GM23338 (cell line): ENCODE results near the gene HOXD9. TPM values are rescaled to one million over a fixed set of nuclear protein-coding genes. Genes with fewer than 3 reads are reported as not detected.

ENCODE experiments used
- ATAC-seq: fragments of 200-7000 bp; cut with Tn5 transposase; 3 replicates; pipeline ENCODE4 v1.9.1; 2020
- DNase-seq: peaks from one replicate; pipeline ENCODE4 v3.0.0-alpha.2; 2015; ENCODE audit warnings: low spot score
- H2AFZ ChIP-seq: fragments of 200-600 bp; sonication (generic); 2 replicates; pipeline ENCODE4 v1.8.0; 2016; ENCODE audit warnings: antibody characterized with exemption, mild to moderate bottlenecking, moderate library complexity
- H3F3A ChIP-seq: fragments of 200-600 bp; sonication (generic); replicated peaks from 2 replicates; pipeline ENCODE4 v1.8.0; 2017; ENCODE audit warnings: antibody characterized with exemption, mixed run types, low read depth
- H3K27ac ChIP-seq: fragments of 200-600 bp; sonication (generic); 2 replicates; pipeline ENCODE4 v1.6.1; 2016; ENCODE audit warnings: low read depth
- H3K27me3 ChIP-seq: fragments of 200-600 bp; sonication (generic); 2 replicates; pipeline ENCODE4 v1.8.0; 2016; ENCODE audit warnings: mild to moderate bottlenecking, mixed run types, moderate library complexity; ENCODE audit not compliant: insufficient read depth
- H3K36me3 ChIP-seq: fragments of 200-600 bp; sonication (generic); 2 replicates; pipeline ENCODE4 v1.8.0; 2016; ENCODE audit warnings: mild to moderate bottlenecking; ENCODE audit not compliant: insufficient read depth
- H3K4me1 ChIP-seq: fragments of 200-600 bp; sonication (generic); 2 replicates; pipeline ENCODE4 v1.8.0; 2016; ENCODE audit warnings: mild to moderate bottlenecking, moderate library complexity; ENCODE audit not compliant: insufficient read depth
- H3K4me2 ChIP-seq: fragments of 200-600 bp; sonication (generic); 2 replicates; pipeline ENCODE4 v1.7.1; 2017; ENCODE audit warnings: mixed run types
- H3K4me3 ChIP-seq: fragments of 200-600 bp; sonication (generic); 2 replicates; pipeline ENCODE4 v1.6.1; 2016; ENCODE audit warnings: mixed run types
- H3K79me2 ChIP-seq: fragments of 200-600 bp; sonication (generic); replicated peaks from 2 replicates; pipeline ENCODE4 v1.8.0; 2017; ENCODE audit warnings: mild to moderate bottlenecking; ENCODE audit not compliant: insufficient read depth
- H3K9me2 ChIP-seq: fragments of 200-600 bp; sonication (generic); 2 replicates; pipeline ENCODE4 v1.8.0; 2017; ENCODE audit not compliant: insufficient read depth
- H4K20me1 ChIP-seq: fragments of 200-600 bp; sonication (generic); replicated peaks from 2 replicates; pipeline ENCODE4 v1.8.0; 2017; ENCODE audit warnings: mild to moderate bottlenecking; ENCODE audit not compliant: insufficient read depth
- H3K27ac Mint-ChIP-seq: 2 replicates; pipeline ENCODE4 v1.8.0; 2020; ENCODE audit warnings: inconsistent platforms, mild to moderate bottlenecking, moderate library complexity, mixed read lengths
- H3K27me3 Mint-ChIP-seq: 3 replicates; pipeline ENCODE4 v1.8.0; 2022; ENCODE audit warnings: low read depth, mild to moderate bottlenecking, moderate library complexity, mixed read lengths, inconsistent platforms; ENCODE audit not compliant: insufficient read depth, poor library complexity
- H3K36me3 Mint-ChIP-seq: 3 replicates; pipeline ENCODE4 v1.8.0; 2021; ENCODE audit warnings: low read depth, mild to moderate bottlenecking, inconsistent platforms, moderate library complexity, mixed read lengths
- H3K4me1 Mint-ChIP-seq: 3 replicates; pipeline ENCODE4 v1.8.0; 2020; ENCODE audit warnings: mild to moderate bottlenecking, inconsistent platforms, mixed read lengths
- H3K4me3 Mint-ChIP-seq: 3 replicates; pipeline ENCODE4 v1.8.0; 2021; ENCODE audit warnings: moderate library complexity, mild to moderate bottlenecking, inconsistent platforms, mixed read lengths
- H3K9me3 Mint-ChIP-seq: 3 replicates; pipeline ENCODE4 v1.8.0; 2020; ENCODE audit warnings: moderate library complexity, mild to moderate bottlenecking, inconsistent platforms, mixed read lengths
- CREB1 ChIP-seq: fragments of 250-450 bp; sonication (Bioruptor Pico); IDR thresholded peaks from 2 replicates; pipeline ENCODE4 v1.5.0; 2020; ENCODE audit warnings: low read depth, mild to moderate bottlenecking, moderate library complexity
- EZH2 ChIP-seq: fragments of 200-600 bp; sonication (generic); IDR thresholded peaks from one replicate; pipeline ENCODE4 v1.8.0; 2017; ENCODE audit warnings: antibody characterized with exemption, mild to moderate bottlenecking, low read depth; ENCODE audit not compliant: unreplicated experiment
- ZNF331 ChIP-seq: fragments of 250-450 bp; sonication (Bioruptor Pico); IDR thresholded peaks from 2 replicates; pipeline ENCODE4 v1.5.0; 2020; ENCODE audit warnings: low read depth, mild to moderate bottlenecking, moderate library complexity
- polyA plus RNA-seq: library from polyadenylated mRNA; unstranded; fragments of >200 nt; fragmentation: Nextera tagmentation; extraction: Ambion mirVana; gene quantifications from 2 replicates; pipeline ENCODE4 v1.2.1, GENCODE V29; 2016
- total RNA-seq: library from RNA; depleted of rRNA; stranded (reverse); fragments of >200 nt; shearing (Covaris generic); gene quantifications from 2 replicates; pipeline ENCODE4 v1.2.3, GENCODE V29; 2014
- TF ChIP-seq, protein P1 (sequence below), 2 experiments: fragments of 200-600 bp in 1 of 2; sonication (generic) in 1 of 2; conservative IDR thresholded peaks; 2 replicates each; pipeline versions ENCODE4 v1.5.1 to v1.6.1; 2016 to 2017; ENCODE audit warnings: antibody characterized with exemption in 2 of 2, low read depth in 2 of 2, mild to moderate bottlenecking in 2 of 2, moderate library complexity in 1 of 2
- TF ChIP-seq, protein P2 (sequence below): IDR thresholded peaks from one replicate; pipeline ENCODE4 v1.6.1; 2018; ENCODE audit warnings: antibody characterized with exemption; ENCODE audit not compliant: unreplicated experiment

The HOXD9 gene
- total and polyA plus RNA-seq, 2 experiments from 2014 or later = not detected

DNA sequence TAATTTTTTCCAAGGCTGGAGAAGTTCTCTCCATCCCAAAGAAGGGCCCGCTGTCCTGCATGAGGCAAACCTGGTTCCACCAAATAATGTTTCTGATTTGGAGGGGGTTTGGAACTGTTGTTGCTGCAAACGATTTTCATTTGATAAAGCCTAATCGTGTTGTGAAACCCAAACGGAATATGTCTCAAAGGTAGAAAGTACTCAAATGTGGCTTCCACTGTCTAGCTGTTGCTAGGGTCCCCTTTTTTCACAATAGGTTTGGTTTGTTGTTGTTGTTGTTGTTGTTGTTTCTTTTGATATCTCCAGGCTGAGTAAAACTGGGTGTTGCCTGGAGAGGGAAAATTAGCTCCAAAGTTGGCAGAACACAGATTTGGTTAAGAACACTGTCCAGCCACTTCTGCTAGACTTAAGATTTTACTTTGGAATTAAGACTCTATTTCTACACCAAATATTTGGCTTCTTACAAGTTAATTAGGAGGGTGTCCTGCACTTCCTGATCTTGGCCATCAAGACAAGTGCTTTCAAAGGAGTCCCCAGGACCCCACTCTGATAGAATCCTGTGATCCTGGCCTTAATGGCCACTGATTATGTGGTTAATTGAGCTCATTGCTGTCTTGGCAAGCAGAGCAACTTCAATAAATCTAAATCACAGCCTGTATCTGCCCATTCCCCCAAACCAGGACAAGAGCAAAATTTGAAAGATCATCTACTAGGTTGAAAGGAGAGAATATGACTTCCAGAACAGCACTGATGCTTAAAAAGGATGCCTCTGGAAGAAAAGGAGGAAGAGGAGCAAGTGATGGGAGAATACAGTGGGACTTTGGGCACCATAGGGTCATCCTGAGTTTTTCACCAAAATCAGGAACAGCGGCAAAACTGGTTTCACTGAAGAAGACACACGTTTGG, 33.3 kb upstream of the HOXD9 start:
- Histone ChIP-seq H2AFZ (no peak overlapping the region), H4K20me1 (peaks cover 40% of the 10 kb centered on the region), H3K4me1 (peaks cover 46% of the 10 kb centered on the region), H3K4me2 (0 out of 2 replicates have a peak overlapping the region, but pooled peaks have one; percentile 81), H3F3A (peaks cover 51% of the 10 kb centered on the region), H3K27me3 (peaks cover 99% of the 10 kb centered on the region), H3K79me2 (no peaks in the 10 kb centered on the region), H3K27ac (no peak overlapping the region), H3K36me3 (no peaks in the 10 kb centered on the region), H3K4me3 (peak overlapping the region; percentile 50; the same call in 1 of the 2 replicates), H3K9me2 (no peaks in the 10 kb centered on the region)
- Mint-ChIP-seq H3K36me3 (no peaks in the 10 kb centered on the region; the same call in 2 of the 3 replicates), H3K27ac (no peak overlapping the region), H3K9me3 (peaks cover 7% of the 10 kb centered on the region; the same call in 2 of the 3 replicates), H3K4me1 (peaks cover 30% of the 10 kb centered on the region), H3K4me3 (no peak overlapping the region), H3K27me3 (peaks cover 95% of the 10 kb centered on the region)
- peak; percentile 85 for TF ChIP-seq EZH2
- no peak for TF ChIP-seq CREB1 (CRISPR knock-in tag)
- TF ChIP-seq, protein P1, sequence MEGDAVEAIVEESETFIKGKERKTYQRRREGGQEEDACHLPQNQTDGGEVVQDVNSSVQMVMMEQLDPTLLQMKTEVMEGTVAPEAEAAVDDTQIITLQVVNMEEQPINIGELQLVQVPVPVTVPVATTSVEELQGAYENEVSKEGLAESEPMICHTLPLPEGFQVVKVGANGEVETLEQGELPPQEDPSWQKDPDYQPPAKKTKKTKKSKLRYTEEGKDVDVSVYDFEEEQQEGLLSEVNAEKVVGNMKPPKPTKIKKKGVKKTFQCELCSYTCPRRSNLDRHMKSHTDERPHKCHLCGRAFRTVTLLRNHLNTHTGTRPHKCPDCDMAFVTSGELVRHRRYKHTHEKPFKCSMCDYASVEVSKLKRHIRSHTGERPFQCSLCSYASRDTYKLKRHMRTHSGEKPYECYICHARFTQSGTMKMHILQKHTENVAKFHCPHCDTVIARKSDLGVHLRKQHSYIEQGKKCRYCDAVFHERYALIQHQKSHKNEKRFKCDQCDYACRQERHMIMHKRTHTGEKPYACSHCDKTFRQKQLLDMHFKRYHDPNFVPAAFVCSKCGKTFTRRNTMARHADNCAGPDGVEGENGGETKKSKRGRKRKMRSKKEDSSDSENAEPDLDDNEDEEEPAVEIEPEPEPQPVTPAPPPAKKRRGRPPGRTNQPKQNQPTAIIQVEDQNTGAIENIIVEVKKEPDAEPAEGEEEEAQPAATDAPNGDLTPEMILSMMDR (conservative IDR thresholded peaks at IDR 0.05; ENCODE audit: low read depth in 2 of 2) = no peak
- ATAC-seq = no peak
- no peak for DNase-seq

- H3K9me2 ChIP-seq = no peaks in the 10 kb centered on the region
- H3K4me2 ChIP-seq = no peak overlapping the region
- H3F3A ChIP-seq = peaks cover 51% of the 10 kb centered on the region
- peaks cover 95% of the 10 kb centered on the region for H3K27me3 Mint-ChIP-seq
- no peak overlapping the region for H2AFZ ChIP-seq
- peaks cover 99% of the 10 kb centered on the region for H3K27me3 ChIP-seq
- no peaks in the 10 kb centered on the region for H3K79me2 ChIP-seq
- peaks cover 7% of the 10 kb centered on the region; the same call in 2 of the 3 replicates for H3K9me3 Mint-ChIP-seq
- ATAC-seq = no peak
- H3K27ac ChIP-seq = no peak overlapping the region
- peaks cover 54% of the 10 kb centered on the region for H3K4me1 ChIP-seq
- H3K4me3 Mint-ChIP-seq = no peak overlapping the region
- H4K20me1 ChIP-seq = peaks cover 42% of the 10 kb centered on the region
- TF ChIP-seq, protein P2, sequence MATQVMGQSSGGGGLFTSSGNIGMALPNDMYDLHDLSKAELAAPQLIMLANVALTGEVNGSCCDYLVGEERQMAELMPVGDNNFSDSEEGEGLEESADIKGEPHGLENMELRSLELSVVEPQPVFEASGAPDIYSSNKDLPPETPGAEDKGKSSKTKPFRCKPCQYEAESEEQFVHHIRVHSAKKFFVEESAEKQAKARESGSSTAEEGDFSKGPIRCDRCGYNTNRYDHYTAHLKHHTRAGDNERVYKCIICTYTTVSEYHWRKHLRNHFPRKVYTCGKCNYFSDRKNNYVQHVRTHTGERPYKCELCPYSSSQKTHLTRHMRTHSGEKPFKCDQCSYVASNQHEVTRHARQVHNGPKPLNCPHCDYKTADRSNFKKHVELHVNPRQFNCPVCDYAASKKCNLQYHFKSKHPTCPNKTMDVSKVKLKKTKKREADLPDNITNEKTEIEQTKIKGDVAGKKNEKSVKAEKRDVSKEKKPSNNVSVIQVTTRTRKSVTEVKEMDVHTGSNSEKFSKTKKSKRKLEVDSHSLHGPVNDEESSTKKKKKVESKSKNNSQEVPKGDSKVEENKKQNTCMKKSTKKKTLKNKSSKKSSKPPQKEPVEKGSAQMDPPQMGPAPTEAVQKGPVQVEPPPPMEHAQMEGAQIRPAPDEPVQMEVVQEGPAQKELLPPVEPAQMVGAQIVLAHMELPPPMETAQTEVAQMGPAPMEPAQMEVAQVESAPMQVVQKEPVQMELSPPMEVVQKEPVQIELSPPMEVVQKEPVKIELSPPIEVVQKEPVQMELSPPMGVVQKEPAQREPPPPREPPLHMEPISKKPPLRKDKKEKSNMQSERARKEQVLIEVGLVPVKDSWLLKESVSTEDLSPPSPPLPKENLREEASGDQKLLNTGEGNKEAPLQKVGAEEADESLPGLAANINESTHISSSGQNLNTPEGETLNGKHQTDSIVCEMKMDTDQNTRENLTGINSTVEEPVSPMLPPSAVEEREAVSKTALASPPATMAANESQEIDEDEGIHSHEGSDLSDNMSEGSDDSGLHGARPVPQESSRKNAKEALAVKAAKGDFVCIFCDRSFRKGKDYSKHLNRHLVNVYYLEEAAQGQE = no peak
- TF ChIP-seq ZNF331 (CRISPR knock-in tag) (no peak), EZH2 (no peak)
- no peaks in the 10 kb centered on the region for H3K36me3 ChIP-seq
- no peak overlapping the region for H3K4me3 ChIP-seq
- no peak overlapping the region for H3K27ac Mint-ChIP-seq
- peaks cover 27% of the 10 kb centered on the region for H3K4me1 Mint-ChIP-seq
- H3K36me3 Mint-ChIP-seq = no peaks in the 10 kb centered on the region; the same call in 2 of the 3 replicates
- peak; percentile 13 for DNase-seq
Measured at GRCh38 chr2:176089843-176090395, 32.6 kb upstream of the HOXD9 start.
